GM13977 (cell line): ENCODE measurements around the gene PFKFB2.

ENCODE experiments used
- DNase-seq: peaks from one replicate; pipeline ENCODE4 v3.0.0; 2012; ENCODE audit warnings: low spot score
- in situ Hi-C: fragments of 300-500 bp; cut with MboI; formaldehyde crosslinking; loops from one replicate; pipeline ENCODE4 v1.12.0; 2022; ENCODE audit warnings: low sequenced_read_pairs, low pct_unique_long_range_greater_than_20kb, mixed read lengths, inconsistent platforms; ENCODE audit not compliant: unreplicated experiment
- TF ChIP-seq, protein P1 (sequence below): IDR thresholded peaks from 2 replicates; pipeline ENCODE4 v1.5.1; 2012; ENCODE audit warnings: mild to moderate bottlenecking, control low read depth; ENCODE audit not compliant: insufficient read depth; ENCODE audit errors: extremely low read depth, missing control alignments

PFKFB2 gene

DNA sequence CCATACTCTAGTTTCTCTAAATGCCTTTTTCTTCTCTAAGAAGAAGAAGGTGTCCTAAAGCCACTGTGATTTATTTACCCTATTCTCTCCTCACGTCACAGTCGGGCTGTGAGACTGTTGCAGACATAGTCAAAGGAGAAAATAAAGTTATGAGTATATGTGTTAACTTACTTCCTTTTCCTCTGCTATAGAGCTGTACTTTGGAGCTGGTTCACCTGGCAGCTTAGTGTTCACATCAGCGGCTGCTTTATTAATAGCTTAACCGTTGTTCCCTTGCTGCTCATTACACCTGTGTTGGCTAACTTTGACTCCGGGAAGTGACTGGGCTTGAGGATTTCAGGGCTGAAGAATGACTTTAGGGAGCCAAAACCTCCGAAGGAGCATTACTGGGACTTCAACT, 3.6 kb downstream of the PFKFB2 start:
- TF ChIP-seq, protein P1, sequence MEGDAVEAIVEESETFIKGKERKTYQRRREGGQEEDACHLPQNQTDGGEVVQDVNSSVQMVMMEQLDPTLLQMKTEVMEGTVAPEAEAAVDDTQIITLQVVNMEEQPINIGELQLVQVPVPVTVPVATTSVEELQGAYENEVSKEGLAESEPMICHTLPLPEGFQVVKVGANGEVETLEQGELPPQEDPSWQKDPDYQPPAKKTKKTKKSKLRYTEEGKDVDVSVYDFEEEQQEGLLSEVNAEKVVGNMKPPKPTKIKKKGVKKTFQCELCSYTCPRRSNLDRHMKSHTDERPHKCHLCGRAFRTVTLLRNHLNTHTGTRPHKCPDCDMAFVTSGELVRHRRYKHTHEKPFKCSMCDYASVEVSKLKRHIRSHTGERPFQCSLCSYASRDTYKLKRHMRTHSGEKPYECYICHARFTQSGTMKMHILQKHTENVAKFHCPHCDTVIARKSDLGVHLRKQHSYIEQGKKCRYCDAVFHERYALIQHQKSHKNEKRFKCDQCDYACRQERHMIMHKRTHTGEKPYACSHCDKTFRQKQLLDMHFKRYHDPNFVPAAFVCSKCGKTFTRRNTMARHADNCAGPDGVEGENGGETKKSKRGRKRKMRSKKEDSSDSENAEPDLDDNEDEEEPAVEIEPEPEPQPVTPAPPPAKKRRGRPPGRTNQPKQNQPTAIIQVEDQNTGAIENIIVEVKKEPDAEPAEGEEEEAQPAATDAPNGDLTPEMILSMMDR, result no peak

DNA sequence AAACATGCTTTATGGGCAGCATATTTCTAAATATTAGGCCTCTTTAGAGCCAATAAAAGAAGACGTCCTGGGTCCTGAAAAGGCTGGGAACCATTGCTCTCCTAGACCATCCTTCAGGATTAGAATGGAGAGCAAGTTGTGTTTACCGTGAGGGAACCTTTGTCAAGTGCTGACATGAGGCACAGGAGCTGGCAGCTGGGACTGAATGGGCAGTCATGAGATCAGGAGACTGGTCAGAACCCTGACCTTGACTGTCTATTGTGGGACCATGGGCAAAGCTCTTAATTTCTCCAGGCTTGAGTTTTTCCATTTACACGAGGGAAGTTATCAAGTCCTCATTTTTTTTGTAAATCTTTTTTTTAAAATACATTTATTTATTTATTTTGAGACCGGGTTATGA, 5.2 kb downstream of the PFKFB2 start:
- TF ChIP-seq, protein P1, result no peak
- in situ Hi-C loops, result no loop called here
- DNase-seq, result no peak

More for the DNA sequence above, 3.6 kb downstream of the PFKFB2 start:
- in situ Hi-C loops, result no loop called here
- no peak for DNase-seq

DNA sequence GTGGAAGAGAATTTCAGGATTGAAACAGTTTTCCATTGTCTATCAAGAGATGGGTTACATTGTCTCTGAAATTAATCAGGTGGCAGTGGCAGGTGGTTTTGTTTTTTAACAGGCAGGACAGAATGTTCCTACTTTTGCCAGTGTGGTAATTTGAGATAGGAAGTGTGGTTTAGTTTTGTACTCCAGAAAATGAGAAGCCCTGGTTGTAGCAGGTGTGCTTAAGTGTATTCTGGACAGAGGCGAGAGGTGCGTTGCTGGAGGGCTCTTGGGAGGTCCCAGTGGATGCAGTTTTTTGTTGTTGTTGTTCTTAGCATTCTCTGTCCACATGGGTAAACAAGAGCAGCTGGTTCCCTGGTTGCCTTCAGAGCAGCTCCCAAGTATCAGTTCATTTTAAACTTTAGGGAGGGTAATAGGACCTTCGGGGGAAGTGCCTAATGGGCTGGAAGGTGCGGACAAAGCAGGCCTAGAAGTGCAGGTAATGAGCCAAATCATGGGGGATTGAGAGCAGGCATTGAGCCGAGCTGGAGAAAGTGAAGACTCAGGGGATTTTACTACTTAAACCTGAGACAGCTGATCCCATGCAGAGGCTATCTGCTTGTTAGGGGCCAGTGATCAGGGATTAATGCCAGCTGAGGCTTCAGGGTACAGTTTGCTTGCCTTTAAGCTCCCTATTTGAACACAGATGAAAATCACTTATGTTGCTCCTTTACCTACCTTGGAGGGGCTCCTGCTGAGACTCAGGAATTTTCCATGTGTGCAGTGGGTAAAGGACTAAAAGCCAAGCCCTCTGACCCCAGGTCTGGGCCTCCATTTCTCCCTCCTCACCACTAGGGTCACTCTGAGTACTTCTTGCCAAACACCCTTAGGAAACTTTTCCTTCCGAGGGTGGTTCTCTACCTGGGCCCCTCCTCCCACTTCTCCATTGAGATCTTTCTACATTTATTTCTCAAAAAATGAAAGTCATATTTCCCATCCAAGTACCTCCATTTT, 6.1 kb downstream of the PFKFB2 start:
- no peak for DNase-seq
- in situ Hi-C loops, result no loop called here
- TF ChIP-seq, protein P1, result no peak

DNA sequence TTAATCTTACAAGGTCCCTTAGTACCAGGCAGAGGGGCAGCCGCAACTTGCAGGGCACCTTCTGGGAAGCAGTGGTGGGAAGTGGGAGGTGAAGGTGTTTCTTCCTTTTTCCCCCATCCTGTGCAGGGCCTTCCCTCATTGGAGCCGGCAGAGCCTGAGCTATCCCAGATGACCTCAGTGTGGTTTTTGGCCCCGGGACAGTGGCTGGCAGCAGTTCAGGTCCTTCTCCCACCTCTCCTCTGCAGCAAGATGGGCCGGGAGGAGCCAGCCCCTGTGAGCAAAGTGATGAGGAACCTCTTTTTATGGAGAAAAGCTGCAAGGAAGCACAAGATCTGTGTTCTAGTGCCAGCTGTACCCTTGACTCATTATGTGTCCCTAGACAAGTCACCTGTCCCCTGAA, 6.8 kb downstream of the PFKFB2 start:
- in situ Hi-C loops, result no loop called here
- TF ChIP-seq, protein P1, result no peak
- DNase-seq, result no peak

DNA sequence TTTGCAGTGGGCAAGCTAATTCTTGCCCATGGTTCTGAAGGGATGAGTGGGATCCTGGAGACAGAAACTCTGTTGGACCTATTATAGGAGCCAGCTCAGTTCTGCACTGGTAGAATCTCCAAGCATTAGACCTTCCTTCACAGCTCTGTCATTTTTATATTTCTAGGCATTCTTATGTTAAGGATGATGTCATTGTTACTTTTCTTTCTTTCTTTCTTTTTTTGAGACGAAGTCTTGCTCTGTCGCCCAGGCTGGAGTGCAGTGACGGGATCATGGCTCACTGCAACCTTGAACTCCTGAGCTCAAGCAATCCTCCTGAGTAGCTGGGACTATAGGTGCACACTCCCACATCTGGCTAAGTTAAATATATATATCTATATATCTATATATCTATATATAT, 7.5 kb downstream of the PFKFB2 start:
- TF ChIP-seq, protein P1, result no peak
- no peak for DNase-seq
- in situ Hi-C loops, result no loop called here

DNA sequence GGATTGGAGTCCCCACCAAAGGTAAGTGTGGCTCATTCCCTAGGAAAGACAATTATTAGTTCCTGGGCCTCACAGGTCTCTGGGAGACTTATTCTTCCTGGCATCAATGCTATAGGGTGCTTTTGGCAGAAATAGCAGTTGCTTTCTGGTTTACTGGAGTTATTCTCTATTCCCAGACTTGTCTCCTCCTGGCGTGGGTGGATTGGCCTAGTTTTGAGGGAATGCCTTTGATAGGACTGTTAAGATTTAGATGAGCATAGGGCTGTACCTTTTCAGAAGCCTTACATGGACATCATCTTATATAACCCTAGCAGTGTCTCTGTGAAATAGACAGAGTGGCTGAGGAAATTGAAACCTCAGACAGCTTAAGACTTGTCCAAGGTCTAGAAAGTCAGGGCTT, 9.0 kb downstream of the PFKFB2 start:
- in situ Hi-C loops, result no loop called here
- TF ChIP-seq, protein P1, result no peak
- DNase-seq, result no peak
